Sigmoid colon (tissue), 4 donors: ENCODE data around the gene TTLL11.

Experiments
- EP300 ChIP-seq, 4 donors: sonication (generic); formaldehyde crosslinking; IDR thresholded peaks; one replicate each; pipeline ENCODE4 v1.6.1; 2017; ENCODE audit warnings: antibody characterized with exemption in 4 of 4
- POLR2A ChIP-seq, 2 donors: fragments of 450-650 bp; IDR thresholded peaks; one replicate each; pipeline ENCODE4 v1.6.1; 2016; ENCODE audit warnings: antibody characterized with exemption in 2 of 2, mild to moderate bottlenecking in 2 of 2, moderate library complexity in 2 of 2
- TF ChIP-seq, protein P1 (sequence below), 4 experiments: fragments of 450-650 bp in 3 of 4; fragments of 200-600 bp in 1 of 4; IDR thresholded peaks; one replicate each; pipeline ENCODE4 v1.5.1; 2016 to 2019; ENCODE audit warnings: antibody characterized with exemption in 4 of 4, mild to moderate bottlenecking in 3 of 4, moderate library complexity in 2 of 4

DNA sequence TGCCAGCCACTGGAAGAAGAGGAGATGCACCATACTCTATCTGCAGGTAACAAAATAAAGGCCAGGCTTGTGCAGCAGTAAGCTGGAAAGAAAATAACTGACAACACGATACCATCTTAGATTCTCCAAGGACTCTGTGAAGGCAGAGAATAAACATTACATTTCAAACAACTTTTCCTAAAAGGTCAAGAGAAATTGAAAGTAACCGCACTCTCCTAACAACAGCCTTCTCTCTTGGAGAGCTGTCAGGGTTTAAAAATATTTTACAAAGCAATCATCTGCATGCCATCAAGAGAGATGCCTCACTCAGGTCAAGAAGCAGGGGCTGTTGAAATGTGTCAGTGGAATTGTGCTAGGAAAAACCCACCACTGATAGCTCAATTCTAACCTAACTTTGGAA, 13.5 kb upstream of the TTLL11 start:
- no peak for TF ChIP-seq EP300 (IDR thresholded peaks at IDR 0.05)
- TF ChIP-seq, protein P1, sequence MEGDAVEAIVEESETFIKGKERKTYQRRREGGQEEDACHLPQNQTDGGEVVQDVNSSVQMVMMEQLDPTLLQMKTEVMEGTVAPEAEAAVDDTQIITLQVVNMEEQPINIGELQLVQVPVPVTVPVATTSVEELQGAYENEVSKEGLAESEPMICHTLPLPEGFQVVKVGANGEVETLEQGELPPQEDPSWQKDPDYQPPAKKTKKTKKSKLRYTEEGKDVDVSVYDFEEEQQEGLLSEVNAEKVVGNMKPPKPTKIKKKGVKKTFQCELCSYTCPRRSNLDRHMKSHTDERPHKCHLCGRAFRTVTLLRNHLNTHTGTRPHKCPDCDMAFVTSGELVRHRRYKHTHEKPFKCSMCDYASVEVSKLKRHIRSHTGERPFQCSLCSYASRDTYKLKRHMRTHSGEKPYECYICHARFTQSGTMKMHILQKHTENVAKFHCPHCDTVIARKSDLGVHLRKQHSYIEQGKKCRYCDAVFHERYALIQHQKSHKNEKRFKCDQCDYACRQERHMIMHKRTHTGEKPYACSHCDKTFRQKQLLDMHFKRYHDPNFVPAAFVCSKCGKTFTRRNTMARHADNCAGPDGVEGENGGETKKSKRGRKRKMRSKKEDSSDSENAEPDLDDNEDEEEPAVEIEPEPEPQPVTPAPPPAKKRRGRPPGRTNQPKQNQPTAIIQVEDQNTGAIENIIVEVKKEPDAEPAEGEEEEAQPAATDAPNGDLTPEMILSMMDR (IDR thresholded peaks at IDR 0.05) = no peak
- no peak for TF ChIP-seq POLR2A (IDR thresholded peaks at IDR 0.05)
